Right lung (tissue), 5 donors: Measurements from ENCODE around the gene PTPN22. TPM values are rescaled to one million over a fixed set of nuclear protein-coding genes. Genes with fewer than 3 reads are reported as not detected.

Experiments
- DNase-seq, 2 donors: peaks; one replicate each; pipeline ENCODE4 v3.0.0-alpha.2; 2013
- polyA plus RNA-seq, 5 donors: library from polyadenylated mRNA; unstranded; fragments of 120-200 nt; gene quantifications; one replicate each; pipeline versions ENCODE4 v1.2.1 to v1.2.3, GENCODE V29; 2013; ENCODE audit warnings: inconsistent platforms in 1 of 5, low replicate concordance in 1 of 5; ENCODE audit not compliant: insufficient read length in 5 of 5, insufficient read depth in 1 of 5

PTPN22 gene
- polyA plus RNA-seq, 5 donors = 0.56 to 1.1 (median 1.1) TPM

DNA sequence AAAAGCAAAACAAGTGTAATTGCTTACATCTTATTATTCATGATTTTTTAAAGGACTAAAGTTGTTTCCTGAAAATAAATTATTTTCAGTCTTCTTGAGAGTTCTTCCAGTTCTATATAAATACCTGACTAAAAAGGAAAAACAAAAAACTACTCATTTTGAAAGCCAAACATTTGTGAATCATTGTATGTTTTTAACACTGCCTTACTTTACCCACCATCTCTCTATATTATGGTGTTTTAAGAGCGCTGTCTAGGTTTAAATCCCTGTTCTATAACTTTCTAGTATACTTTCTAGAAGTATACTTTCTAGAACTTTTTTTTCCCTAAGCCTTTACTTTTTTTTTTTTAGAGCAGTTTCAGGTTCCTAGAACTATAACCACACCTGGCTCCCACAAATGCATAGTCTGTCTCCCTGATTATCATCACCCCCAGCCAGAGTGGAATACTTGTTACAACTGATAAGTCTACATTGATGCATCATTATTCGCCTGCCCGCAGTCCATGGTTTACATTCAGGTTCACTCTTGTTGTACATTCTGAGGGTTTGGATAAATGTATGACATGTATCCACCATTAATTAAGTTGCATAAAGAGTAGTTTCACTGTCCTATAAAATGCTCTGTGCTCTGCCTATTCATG lies 69.0 kb downstream of the PTPN22 start:
- DNase-seq = no peak

DNA sequence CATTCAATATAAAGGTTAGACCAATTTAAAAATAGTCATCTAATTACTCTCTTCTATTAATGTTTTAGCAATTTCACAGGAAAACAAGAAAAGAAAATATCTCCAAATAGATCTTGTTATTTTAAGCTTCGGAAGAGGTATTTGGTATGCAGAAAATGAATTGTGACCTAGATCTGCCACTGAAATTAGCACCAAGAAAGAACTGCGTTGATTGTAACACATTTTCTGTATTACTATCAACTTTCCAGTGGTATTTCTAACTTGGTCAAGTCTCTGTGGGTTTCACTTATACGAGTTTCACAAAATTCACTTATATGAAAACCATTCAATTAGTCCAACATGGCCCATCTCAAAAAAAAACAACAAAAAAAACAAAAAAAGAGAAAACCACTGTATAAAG lies 71.0 kb downstream of the PTPN22 start:
- DNase-seq = no peak

DNA sequence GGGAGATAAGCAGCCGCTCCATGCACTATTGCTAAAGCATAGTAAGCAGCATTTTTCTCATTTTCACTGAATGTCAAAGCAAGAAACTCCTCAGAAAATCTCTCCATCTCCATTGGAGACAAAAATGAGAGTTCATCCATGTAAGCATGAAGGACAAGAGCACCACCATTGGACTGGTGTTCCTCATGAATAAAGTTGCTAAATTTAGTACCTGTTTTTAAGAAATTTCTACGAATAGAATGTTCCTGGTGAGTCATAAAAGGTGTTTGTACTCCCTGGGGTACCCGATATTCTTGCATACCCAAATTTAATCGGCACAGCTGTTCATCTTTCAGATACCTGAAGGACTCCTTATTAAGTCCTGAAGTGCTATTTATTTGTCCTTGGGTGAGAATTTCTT lies 74.0 kb downstream of the PTPN22 start:
- no peak for DNase-seq

DNA sequence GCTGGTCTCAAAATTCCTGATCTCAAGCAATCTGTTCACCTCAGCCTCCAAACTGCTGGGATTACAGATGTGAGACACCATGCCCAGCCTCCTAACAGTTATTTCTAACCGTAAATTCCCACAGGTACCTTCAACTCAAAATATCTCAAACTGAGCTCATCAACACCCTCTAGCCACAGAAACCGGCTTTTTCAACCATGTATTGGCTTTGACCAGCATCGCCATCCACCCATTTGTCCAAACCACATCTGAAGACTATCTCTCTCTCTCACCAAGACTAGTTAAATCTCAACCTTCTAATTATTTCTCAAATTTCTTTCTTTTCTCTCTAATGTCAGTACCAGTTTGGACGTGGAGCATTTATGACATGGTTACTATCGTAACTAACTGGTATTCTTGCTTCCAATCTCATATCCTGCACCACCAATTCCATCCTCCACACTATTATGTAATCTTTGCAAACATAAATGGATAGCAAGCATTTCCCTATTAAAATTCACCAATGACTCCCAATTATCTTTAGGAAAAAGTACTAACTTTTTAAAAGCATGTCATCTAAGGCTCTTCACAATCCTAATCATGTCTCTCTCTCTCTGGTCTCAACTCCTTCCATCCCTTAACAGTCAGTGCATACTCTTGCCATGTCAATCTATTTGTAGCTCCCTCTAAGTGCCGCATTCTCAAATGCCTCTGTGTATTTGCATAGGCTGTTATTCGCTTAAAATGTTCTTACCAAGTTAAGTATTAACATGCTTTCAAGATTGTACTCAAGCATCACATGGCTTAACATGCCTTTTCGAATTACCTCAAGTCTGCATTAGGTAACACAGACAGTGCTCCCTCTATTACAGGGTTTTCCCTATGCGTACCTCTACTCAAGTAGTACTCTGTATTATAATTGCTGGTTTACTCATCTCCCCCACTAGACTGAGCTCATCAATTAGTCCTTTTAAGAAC lies 77.4 kb downstream of the PTPN22 start:
- DNase-seq = peak; percentile 30 to 34

DNA sequence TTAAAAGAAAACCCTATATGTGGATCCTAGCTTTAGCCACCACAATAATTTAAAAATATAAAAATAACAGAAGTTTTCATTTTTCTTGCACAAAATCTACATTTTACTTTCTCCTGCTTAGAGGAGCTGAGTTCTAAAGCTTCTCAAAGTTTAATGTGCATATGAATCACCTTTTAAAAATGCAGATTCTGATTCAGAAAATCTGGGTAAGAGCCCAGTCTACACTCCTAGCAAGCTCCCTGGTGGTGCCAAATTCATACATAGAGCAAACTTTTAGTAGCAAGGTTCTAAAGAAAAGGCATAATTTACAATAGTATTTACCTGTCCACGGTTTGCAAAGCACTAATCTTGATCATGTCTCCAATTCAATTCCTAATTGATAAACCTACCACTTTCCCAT lies 78.5 kb downstream of the PTPN22 start:
- DNase-seq = no peak

DNA sequence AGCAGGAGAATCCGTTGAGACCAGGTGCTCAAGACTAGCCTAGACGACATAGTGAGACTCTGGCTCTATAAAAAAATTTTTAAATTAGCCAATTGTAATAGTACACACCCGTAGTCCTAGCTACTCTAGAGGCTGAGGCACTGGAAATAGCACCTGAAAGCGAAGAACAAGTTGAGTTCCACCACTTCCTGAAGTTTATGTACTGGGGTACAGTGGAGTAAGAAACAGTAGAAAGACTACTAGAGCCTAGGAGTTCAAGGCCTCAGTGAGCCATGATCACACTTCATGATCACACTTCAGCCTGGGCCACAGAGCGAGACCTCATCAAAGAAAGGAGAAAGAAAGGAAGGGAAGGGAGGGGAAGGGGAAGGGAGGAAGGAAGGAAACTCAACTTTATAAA lies 79.0 kb downstream of the PTPN22 start:
- DNase-seq = no peak

DNA sequence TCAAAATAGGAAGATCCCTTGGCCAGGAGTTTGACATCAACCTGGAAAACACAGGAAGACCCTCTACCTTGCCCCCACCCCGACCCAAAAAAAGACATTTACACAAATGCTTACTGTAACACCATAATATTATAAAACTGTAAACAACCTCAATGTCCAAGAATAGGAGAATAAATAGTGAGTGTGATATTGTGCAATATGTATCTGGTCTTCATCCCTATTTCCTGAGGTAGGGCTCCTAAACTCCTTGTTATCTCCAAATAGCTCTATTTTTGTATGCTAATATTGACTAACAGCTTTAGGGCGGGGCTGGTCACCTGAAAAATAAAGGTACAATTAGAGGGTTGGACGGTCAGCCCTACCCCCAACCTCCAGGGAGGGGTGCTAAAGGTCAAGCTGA lies 82.7 kb downstream of the PTPN22 start:
- no peak for DNase-seq

DNA sequence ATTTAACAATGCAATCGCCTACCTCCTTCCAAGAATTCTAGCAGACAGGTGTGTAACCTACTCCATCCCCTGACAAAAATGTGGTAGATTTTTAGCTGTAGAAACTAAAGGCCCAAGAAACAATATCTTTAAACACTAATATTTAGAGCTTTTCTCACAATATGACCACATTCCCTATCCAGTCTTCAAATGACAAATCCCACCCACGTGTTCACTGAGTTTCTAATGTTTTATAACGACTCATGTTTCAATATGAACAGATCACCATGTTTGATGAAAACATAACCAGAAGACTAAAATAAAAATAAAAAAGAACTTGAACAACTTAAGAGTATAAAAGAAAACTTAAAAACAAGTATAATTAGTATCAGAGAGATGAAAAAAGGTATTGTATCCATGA lies 83.8 kb downstream of the PTPN22 start:
- DNase-seq = no peak

DNA sequence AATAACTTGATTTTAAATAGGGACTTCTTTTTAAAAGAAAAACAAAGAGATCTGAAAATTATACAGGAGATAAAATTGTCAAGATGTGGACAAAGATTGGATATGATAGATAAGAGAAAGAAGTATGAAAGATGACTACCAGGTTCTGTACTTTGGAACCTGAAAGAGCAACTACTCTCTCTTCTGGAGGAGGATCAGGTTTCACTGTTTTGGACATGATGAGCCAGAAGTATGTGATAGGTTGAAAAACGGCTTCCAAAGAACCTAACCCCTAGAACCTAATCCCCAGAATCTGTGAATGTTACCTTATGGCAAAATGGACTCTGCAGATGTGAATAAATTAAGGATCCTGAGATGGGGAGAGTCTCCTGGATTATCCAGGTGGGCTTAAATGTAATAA lies 85.4 kb downstream of the PTPN22 start:
- DNase-seq = no peak

DNA sequence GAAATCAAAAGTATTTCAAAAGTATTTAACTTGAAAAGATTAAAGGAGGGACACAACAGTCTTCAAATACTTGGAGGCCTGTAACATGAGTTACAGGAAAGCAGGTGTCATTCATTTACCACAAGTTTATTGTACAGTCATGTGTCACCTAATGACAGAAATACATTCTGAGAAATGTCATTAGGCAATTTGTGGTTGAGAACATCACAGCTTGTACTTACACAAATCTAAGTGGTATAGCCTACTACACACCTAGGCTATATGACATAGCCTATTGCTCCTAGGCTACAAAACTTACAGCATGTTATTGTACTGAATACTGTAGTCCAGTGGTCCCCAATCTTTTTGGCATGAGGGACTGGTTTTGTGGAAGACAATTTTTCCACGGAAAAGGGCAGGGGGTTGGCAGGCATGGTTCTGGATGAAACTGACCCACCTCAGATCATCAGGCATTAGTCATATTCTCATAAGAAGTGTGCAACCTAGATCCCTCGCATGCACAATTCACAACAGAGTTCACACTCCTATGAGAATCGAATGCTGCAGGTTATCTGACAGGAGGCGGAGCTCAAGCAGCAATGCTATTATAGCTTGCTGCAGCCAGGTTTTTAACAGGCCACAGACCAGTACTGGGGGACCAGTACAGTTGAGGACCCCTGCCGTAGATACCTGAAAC lies 87.3 kb downstream of the PTPN22 start:
- DNase-seq = no peak

DNA sequence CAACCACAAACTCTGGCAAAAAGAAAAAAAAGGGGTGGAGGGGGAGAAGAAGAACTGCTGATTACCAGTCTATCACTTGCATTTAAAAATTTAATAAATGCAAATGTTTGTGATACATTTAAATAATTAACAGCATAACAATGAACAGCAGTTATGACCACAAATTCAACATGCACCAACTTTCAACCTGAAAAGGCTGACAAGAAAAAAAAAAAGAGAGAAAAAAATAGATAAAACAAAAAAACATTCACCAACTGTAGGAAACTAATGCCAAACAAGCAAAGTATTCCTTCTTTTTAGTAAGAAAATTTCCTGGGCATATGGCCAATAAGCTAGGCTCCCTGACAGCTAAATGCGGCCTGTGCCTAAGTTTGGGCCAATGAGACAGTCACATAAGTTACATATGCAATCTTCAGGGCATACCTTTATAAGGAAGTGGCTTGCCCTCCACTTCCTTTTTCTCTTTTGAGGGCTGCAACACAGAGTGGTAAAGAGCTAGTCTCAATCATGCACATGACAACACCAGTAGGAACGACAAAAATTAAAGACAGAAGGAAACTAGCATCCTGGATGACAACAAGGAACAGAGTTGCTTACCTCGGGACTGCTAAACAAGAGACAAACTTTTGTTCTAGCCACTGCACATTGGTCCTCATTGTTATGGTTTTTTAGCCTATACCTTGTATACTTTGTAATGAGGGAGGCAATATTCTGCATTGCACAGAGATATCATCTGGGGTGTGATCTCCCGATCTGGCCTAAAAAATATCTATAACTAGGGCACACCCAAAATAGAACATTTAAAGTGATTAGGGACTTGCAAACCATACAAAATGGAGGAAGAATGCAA lies 88.0 kb downstream of the PTPN22 start:
- DNase-seq = peak; percentile 45 to 46

DNA sequence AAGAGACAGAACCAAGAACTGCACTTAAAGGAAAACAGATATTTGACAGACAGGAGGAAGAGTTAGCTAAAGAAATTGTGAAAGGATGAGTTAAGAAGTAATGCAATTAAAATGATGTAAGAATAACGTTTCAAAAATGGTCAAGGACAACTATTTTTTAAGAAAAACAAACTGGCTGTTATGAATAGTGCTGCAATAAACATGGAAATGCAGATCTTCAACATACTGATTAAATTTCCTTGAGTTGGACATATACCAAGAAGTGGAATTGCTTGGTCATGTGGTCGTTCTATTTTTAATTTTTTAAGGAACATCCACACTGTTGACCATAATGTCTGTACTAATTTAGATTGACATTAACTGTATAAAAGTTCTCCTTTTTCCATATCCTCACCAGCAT lies 89.1 kb downstream of the PTPN22 start:
- DNase-seq = peak in 1 of 2 donors; percentile 10

DNA sequence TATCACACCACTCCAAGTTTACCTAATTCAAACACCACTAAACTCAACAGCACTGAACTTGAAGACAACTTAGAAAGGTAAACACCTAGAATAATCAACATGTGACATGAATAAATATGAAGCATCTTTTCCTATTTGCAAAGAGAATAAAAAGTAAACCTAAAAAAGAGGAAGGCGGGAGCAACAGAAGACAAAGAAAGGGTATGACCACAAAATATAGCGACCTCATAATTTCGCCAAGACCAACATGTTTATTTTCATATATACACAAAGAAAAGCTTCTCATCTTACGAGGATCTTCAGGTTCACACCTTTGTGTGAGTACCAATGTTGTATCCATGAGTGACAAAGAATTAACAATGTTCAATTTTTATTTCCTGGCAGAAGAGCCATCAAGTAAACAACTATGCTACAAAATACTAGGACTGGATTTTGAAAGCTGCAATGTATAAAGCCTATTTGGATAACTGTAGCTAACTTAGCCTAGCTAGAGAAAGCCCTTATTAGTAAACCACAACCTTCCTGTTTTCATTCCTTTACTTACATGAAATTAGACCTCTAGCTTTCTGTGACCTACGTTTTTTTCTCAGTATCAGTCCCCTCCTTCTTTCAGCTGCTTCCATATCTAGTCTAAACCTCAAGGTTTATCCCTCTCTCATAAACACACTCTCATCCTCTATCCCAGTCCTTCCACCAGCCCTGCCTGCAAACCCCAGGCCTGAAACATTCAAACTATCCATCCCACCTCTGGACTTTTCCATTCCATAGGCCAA lies 91.0 kb downstream of the PTPN22 start:
- no peak for DNase-seq

DNA sequence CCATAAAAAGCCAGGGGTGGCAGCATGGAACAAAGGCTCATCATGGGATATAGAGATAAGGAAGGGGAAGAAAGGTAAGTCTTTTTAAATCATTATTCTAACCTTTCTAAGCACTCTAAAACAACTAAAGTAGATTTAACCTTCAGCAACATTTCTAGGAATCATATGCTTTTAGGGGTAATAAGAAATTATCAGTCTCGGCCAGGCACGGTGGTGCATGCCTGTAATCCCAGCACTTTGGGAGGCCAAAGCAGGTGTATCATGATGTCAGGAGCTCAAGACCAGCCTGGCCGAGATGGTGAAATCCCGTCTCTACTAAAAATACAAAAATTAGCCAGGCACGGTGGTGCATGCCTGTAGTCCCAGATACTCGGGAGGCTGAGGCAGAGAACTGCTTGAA lies 92.0 kb downstream of the PTPN22 start:
- DNase-seq = no peak

DNA sequence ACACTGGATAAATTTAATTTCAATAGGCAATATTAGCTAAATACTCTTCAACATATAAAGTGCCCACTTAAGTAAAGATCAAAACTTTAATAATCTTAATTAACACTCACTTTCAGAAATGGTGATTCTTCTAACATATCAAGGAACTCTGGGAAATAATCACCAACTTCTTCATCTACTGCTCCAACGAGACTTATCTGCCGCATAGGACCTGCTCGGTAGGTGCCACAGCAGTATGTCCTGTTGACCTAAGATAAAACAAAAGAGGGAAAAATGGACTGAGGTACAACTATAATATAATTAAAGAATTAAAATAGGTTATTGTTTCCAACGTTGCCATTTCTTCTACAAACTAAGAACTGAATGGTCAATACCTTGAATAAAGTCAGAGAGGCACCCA lies 94.0 kb downstream of the PTPN22 start:
- DNase-seq = no peak

DNA sequence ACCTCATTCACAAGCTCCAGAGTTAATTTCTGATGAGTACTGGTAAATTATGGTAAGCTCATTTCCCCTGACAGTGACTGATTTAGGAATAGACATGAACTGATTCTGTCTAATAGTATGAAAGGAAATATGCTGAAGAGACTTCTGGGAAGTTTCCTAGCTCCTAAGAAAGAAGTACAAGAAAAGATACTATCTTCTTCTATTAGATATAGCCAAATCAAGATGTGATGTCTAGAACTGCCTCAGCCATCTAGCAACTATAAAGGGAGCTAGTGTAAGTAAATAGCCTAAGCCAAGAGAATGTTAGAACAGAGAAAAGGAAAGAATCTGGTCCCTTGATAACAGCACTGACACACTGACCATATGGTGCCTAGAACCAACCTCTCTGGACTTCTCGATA lies 101.5 kb downstream of the PTPN22 start:
- DNase-seq = no peak

DNA sequence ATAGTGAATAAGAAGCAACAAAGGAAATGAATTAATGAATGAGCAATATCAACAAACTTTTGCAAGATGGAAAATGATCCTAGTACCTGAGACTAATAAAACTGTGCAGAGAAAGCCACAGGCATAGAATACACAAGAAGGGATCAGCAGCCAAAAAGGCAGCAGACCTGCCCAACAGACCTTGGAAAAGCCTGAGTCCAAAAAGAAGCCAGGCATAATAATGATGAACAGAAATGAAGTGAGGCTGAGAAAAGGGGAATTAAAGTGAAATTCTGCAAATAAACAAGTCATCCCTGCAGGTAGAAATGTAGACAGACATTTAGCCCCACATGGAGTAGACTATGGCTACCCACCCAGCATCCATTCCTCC lies 101.9 kb downstream of the PTPN22 start:
- DNase-seq = no peak

DNA sequence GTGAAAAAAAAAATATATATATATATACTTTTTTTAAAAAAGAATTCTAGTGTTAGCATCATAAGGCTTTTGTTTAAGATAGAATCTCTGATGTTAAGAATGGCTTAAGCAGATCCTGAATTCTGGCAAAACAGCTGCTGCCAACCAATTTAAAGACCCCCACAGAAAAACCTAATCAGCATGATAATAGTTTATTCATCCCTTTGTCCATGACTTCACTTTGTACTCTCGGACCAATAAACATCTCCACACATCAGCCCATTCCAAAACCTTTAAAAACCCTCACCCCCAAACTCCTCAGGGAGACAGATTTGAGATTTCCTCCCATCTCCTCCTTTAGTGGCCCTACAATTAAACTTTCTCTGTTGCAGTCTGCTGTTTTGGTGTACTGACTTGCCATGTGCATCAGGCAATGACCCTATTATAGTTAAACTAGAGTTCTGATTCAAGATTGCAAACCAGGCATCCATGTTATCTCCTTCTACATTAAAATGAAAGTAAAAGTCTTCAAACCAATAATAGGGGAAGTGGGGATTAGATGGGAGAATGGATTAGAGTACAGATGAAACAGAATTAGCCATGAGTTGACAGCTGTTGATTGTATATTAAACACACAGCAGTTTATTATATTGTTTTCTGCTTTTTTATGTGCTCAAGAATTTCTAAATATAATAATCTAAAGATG lies 102.5 kb downstream of the PTPN22 start:
- no peak for DNase-seq

DNA sequence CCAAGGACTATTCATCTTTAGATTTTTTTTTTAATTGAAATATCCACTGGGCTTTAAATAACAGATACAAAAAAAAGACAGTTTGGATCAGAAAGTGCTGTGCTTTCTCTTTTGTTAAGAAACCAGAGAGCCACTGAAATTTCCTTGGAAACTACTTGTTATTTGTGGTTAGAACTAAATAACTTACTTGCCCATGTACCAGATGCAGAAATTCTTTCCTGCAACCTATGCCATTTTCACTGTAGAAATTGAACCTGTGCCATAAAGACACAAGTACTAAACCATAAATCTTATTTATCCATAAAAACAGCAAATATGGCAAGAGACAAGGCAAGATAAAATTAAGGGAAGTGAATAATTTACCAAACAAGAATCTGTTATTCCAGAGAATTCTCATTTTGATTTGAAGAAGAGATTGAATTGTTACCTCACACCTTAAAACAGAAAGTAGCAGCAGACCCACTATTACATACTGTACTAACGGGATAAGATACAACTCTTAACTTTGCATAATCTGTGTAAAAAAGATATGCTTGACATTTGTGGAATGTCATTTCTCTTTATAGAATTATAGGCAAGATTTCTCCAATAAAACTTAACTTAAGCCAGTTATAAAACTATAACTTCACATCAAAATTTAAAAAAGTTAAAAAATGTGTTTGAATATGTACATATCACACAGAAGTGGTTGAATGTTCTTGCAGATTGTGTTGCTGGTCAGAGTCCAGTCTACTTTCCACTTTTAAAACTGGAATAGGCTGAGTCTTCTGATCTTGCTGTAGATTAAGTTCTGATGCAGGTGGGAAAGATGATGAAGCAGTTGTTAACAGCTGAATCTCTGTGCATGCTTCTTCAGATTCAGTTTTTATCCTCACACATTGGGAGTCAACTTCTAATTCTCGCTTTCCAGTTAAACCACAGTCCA lies 105.9 kb downstream of the PTPN22 start:
- no peak for DNase-seq
